Stimulated activated CD8-positive, alpha-beta memory T cell treated with anti-CD3 and anti-CD28 coated beads, Interleukin-2, amount 100 ng/mL, for 48 hours (primary cell): ENCODE results near the gene CEP295NL.
"Not testable (repeated sequence)": the region's sequence is repeated elsewhere in the genome, so short reads cannot be mapped to it uniquely, and the experiment has no call there.

ENCODE experiments used
- DNase-seq, 2 donors: peaks; one replicate each; pipeline ENCODE4 v3.0.0-alpha.2; 2020; ENCODE audit warnings: low read depth in 2 of 2

Gene CEP295NL

DNA sequence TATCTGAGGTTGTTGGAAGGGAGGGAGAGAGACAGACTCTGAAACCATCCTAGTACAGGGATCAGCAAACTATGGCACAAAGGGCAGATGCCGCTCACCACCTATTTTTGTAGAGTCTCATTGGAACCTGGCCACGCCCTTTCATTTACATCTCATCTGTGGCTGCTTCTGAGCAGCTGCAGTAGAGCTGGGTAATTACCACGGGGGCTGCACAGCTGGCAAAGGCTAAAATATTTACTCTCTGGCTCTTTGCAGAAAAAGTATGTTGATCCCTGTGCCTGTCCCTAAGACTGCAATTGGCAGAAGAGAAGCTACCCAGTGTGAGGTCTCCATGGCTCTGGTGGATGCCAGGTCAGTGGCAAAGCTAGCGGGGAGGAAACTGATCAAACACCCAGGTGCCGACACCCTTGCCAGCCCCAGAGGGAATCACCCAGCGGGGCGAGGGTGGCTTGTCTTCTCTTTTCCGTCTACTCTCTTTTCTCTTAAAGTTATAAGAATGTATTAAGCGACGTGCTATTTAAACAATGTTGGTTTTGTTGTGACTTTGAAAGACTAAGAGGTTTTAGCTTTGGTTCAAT lies 14.0 kb downstream of the CEP295NL start:
- DNase-seq = no peak

DNA sequence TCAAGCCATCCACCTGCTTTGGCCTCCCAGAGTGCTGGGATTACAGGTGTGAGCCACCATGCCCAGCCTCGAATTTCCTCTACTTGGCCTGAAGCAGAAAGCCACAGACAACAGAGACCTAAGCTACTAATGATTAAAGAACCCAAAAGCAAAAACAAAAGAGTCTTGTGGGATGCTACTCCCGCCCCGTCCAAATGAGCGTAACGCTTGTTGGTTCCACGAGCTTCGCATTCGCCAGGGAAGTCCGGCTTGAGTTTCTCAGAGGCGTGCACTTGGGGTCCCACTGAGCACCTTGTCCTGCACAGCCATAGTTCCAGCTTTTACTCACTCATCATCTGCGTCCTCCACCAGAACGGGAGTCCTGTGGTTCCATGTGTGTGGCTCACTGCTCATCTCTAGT lies 16.0 kb downstream of the CEP295NL start:
- no peak for DNase-seq

DNA sequence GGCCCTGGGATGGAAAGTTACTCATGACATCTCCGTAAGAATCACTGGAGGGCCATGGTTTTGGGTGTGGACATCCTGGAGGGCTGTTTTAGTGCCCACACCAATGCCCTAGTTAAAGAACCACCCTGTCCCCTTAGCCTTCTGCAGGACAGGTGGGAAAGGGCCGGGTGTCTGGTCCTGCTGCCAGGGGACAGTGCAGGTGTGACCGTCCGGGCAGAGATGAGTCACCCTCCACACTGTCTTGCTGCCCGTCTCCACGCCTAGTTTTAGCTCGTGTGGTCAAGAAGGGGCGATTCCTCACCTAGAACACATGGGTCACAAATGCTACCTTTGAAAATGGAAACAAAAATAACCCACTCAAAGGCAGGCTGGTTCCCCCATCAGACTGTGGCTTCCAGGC lies 17.0 kb downstream of the CEP295NL start:
- no peak for DNase-seq

DNA sequence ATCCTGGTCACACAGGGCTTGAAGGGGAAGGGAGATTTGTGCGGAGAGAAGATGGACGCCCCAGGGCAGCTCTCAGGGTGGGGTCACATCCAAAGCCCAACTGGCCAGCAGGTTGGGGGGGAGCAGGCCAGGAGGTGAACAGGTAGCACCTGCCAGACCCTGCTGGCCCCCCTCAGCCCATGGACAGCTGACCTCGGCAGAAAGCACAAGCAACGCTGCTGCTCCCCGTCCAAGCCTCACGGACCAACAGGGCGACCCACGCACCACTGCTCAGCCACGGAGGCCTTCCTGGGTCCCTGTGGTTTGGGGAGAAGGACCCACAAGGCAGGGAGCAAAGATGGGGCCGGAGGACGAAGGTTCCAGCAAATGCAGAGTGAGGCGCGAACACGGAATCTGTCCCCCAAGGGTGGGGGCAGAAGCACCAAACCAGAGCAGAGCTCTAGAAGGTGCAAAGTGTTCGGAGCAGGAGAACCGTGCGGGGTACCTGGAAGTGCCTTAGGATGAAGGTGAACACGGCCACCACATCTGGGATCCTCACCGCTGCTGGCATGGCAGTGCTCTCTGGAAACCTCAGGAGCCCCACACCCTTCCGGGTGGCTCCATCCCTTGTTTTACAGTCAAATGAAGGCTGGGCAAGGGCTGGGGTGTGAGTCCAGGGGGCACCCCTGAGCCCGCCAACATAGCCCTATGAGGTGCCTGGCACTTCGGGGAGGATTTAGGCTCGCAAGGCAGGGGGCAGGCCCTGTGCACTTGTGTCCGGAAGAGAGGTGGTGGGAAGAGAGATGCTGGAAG lies 17.9 kb downstream of the CEP295NL start:
- DNase-seq = no peak

DNA sequence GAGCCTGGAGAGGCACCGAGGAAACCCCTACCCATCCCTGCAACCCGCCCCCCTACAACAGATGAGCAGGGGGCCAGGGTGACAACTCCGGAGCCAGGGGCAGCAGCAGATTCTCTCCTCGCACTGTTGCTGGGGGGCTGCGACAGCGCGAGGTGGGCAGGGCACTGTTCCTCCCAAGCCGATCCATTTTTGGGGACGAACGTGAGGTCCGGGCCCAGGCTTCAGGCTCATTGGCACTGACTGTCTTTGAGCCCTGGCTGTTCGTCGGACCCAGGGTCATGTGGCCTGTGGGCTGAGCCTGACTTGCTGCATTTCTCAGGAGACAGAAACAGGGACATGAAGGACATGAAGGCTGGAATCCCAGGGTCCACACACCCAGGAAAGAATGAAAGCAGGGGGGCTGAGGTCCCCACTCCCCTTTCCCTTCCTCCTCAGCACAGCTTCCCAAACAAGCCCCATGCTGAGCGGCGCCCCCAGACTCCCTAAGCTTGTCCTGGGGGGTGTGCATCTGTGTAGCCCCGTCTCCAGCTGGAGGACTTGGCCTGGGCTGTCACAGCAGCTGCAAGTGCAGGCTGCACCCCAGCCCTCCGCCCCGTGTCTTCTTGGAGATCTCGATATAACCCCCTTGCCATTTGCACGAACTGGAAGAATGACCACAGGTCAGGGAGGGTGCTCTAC lies 18.7 kb downstream of the CEP295NL start:
- DNase-seq = no peak

DNA sequence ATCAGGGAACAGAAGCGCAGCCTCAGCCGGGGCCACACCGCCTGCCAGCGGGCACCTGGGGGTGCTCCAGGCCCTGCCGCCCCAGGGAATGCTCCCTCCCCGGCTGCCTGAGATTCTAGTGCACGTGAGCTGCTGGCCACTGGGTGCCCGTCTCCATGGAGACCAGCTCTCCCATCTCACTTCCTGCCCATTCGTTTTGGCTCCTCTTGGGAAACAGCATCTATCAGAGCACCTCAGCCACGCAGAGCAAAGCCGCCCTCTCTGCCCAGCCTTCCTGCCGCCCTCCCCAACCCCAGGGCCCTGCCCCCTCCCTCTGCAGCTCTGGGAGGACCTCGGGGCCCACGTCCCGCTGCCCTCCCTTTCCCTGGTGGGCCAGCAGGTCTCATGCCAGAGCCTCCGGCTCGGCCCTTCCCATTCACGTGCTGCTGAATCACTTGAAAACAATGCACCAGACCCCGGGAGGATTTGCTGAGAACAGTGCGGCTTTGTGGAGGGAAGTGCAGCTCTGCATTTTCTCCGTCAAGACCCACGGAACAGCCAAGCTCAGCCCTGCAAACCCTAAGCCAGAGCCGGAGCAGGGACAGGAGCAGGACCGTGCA lies 19.4 kb downstream of the CEP295NL start:
- no peak for DNase-seq

DNA sequence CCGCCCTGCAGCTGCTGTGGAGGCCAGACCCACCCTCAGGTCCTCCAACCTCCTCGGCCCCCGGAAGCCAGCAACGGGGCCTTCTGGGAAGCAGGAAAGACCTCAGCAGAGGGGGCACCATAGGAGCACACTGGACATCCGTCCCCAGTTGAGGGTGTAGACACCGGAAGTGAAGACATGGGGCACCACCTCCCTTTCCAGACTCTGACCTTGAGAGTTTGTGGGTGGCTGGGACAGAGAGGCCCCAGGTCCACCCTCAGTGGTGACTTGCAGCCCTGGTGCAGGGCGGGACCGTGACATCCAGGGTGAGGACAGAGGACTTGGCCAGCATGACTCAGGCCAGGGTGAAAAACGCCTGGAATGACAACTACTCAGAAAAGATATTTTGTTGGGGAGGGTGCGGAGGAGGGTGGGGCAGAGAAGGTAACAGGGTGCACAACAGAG lies 19.9 kb downstream of the CEP295NL start:
- DNase-seq = no peak

DNA sequence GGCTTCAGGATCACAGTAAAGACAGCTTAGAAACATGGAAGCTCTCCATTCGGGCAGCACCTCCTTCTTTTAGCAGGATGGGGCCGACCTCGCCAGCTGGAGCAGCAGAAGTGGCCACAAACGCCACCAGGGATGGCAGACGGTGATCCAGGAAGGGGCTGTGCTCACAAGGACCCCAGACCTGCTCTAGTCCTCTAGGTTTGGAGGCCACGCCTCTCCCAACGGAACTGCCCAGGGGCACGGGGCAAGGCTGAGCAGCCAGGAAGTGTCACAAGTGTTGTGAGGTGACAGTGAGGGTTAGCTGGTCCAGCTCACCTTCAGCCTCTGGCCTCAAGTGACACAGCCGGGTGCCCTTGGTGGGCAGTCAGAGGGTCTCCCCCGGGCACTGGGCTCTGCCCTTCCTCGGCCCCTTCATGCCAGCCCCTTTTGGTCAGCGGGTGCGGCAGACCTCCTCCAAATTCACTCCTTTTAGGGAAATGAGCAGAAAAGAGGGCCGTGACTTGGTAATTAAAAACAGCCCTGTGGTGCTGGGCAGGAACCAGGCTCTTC lies 20.4 kb downstream of the CEP295NL start:
- no peak for DNase-seq

DNA sequence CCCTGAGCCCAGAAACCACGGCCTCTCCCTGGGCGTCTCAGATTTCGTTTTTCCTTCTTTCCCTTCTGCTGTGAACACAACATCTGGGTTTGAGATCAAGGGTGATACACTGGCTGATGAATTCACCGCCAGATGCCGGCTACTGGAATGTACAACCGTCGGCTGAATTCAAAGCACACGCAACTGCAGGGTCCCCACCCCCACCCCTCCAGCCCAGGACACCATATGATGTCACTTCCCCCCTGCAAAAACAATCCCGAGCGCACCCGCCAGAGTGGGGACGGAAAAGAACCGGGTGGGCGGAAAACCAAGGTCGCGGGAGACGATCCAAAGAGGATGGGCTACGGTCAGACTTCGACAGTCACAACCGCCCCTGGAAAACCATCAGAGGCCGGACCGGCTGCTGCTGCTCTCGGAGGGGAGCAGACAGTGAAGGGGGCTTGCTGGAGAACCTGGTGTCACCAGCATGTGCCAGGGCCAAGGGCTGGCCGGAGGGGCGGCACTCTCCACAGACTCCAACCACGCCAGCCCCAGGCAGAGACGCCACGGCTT lies 23.3 kb downstream of the CEP295NL start:
- no peak for DNase-seq

DNA sequence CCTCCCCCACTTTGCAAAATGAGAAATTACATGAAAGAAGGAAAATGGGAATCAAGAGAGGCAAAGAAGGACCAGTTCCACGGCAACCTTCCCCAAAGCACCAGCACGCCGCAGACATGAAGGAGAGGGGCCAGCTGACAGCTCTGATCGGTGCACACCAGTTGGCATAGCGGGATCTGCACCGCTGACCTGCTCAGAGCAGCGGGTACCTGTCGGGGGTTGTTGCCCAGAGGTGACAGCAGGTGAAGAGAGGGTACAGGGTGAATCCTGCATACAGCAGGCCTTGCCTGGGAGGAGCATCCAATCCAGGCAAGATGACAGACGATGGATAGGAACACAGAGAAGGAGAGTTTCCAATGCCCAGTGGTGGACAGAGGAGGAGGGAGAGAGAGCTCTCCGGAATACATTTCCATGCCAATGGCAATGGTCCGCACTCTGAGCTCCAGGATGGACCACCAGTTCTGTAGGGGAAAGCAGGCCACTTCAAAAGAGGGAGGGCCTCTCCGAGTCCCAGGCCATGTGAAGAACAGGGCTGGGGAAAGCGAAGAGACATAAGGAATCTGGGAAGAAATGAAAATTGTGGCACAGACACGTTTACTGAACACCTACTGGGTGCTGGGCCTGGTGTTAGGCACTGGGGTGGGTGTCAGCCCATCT lies 24.0 kb downstream of the CEP295NL start:
- DNase-seq = no peak

DNA sequence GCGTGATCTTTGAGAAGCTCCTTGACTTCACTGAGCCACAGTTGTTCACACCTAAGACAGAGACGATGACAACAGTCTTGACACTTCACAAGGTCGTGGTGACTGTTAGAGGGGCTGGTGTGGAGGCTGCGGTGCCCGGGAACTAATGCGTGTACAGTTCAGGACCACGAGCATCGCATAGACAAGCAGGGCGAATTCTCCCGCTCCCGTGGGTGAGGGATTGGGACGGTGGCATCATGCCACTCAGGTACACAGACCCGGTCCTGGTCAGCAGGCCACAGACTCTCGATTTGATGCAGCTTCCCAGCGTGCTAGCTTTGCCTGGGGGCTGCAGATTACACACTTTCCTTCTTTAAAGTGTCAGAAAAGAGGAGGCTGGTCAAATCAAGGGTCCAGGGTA lies 24.7 kb downstream of the CEP295NL start:
- no peak for DNase-seq

DNA sequence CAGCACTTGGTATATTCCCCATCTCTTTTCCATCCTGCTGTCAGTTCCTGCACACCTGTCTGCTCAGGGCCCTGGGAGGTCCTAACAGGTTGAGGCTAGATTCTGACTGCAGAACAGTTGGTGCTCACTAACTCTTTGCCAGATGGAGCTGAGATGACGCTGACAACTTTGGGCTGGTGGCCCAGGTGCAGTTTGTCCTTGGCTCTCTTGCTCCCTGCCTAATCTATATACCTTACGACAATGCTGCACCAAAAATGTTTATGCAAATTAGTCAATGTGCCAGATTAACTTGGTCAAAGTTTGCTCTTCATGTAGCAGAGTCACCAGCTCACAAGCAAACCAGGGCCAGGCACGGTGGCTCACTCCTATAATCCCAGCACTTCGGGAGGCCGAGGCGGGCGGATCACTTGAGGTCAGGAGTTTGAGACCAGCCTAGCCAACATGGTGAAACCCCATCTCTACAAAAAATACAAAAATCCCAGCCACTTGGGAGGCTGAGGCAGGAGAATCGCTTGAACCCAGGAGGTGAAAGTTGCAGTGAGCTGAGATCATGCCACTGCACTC lies 26.0 kb downstream of the CEP295NL start:
- DNase-seq = not testable (repeated sequence)

DNA sequence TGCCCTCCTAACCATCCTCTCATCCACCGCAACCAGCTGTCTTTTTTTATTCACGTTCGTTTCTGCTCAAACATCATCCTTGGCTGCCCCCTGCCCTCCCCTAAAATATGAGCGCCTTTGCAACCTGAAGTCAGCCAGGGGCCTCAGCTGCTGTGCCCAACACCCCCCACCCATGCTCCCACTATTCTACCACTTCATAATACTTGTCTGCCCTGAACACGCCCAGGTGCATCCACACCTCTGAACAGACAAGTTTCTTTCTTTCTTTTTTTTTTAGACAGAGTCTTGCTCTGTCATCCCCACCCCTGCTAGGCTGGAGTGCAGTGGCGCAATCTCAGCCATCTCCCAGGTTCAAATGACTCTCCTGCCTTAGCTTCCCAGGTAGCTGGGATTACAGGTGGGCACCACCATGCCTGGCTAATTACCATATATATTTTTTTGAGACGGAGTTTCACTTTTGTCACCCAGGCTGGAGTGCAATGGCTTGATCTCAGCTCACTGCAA lies 26.9 kb downstream of the CEP295NL start:
- DNase-seq = no peak

DNA sequence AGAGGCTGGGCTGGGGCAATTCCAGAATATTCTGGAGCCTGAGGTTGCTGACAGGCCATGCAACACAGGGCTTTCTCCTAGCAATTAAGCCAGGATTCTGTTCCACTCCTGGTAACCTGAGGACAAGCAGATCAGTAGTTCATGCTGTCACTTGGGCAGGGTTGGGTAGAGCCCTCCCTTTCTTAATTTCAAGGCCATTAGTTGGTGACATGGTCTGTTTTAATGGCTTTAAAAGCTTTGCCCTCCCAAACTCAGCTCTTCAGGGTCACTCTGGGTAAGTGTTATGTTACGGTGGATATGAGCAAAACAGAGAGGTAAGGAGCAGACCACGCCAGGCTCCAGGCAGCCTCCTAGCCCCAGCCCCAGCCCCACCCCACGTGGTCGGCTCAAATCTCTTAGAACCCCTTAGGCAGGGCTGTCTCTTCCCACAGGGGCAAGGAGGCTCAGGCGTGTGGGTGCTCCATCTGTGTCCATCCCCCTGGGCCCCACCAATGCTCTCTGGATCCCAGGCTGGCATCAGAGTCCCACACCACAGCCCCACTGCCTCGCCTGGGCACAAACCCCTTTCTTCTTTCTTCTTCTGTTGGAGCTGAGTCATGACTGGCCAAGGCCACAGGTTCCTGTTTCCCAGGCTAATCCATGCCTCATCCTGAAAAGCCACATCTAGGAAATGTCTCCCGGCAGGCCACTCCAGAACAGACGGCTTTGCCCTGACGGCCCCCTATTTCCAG lies 27.5 kb downstream of the CEP295NL start:
- DNase-seq = no peak

DNA sequence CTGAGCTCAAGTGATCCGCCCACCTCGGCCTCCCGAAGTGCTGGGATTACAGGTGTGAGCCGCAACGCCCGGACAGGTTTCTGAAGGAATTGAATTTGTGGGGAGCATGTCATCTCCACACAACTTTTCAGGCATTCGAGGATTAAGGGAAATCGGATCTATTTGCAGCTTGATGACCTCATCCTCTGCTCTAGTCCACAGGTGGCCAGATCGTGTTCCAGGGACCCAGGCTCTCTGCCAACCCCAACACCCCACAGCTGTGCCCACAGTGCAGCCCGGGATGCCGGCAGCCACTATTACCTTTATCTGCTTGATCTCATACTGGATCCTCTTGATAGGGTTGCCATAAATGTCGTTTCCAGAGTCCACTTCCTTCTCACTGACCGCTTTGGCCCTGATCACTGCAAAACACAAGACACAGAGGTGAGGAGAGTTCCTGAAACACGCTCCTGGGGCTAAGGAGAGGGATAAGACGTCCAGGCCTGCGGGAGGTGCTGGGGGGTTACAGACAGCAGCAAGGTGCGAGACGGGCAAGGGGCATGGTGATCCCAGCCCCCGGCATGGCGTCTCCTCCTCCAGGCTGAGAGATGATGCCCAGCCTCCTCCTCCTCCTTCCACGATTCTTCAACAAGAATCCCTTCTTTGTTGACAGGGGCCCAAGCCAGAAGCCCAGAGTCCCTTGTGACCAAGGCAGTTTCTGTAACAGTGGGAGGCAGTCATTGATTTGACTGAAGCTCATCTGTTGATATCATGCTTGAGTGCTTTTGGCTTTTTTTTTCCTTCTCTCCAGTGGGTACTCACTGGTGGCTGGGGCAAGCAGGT lies 29.3 kb downstream of the CEP295NL start:
- DNase-seq = no peak

DNA sequence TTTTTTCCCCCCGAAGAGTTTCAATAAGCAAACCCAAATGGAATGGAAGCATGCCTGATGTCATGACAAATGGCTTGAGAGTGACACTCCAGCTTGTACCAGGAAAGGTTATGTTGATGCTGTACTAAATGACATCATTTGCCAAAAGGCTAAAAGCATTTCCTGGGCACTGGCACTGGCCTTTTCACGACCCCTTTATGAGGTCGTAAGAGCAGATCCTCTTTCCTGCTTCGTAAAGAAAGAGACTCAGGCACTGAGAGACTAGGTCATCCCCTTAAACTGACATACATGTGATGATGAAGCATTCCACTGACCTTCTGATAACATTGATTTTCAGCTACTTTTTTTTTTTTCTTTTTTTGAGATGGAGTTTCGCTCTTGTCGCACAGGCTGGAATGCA lies 30.5 kb downstream of the CEP295NL start:
- no peak for DNase-seq

DNA sequence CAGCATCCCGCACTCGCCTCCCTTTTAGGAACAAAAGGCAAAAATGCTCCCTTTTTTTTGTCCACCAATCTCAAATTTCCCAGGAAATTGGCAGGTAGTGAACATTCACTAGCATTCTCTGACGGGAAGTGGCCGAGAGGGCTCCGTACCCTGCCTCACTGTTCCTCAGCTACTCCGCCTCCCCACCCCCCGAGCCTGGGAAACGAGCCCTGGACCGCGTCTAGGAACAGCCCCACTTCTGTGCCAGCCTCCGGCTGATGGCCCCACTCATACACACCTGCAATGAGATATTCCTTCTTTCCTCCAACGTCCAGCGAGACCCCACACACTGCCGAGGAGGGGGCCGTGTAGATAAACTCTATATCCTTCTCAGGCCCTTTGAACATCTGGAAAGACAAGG lies 32.4 kb downstream of the CEP295NL start:
- no peak for DNase-seq

DNA sequence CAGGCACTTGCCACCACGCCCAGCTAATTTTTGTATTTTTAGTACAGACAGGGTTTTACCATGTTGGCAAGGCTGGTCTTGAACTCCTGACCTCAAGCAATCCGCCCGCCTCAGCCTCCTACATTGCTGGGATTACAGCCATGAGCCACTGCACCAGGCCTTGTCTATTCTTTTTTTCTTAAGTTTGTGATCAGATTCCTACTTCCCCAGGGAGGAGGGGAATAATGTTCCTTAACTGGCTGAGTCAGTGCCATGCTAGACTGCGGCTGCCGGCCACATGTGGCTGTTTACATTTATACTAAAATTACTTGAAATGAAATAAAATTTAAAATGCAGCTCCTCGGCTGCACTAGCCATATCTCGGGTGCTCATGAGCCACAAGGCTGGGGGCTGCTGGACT lies 34.6 kb downstream of the CEP295NL start:
- DNase-seq = no peak

DNA sequence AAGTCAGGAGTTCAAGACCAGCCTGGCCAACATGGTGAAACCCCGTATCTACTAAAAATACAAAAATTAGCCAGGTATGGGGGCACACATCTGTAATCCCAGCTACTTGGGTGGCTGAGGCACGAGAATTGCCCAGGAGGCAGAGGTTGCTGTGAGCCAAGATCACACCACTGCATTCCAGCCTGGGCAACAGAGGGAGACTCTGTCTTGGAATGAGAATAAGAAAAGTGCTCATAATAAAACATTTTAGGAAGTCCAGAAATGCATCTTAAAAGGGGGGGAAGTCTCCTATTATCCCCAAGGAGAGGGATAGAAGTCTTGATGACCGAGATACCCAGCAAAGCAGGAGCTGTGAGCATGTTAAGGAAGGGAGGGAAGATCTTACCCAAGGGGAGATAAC lies 36.0 kb downstream of the CEP295NL start:
- DNase-seq = not testable (repeated sequence)
